Left ventricle myocardium inferior (tissue), 1 donor: ENCODE data around the gene LRRC42. TPM values are rescaled to one million over a fixed set of nuclear protein-coding genes. Genes with fewer than 3 reads are reported as not detected.

Experiments
- DNase-seq: peaks from one replicate; pipeline ENCODE4 v3.0.0-alpha.2; 2020
- H3K27ac ChIP-seq: fragments of 200-600 bp; replicated peaks from 2 replicates; pipeline ENCODE4 v1.8.0; 2021
- H3K27me3 ChIP-seq: fragments of 200-600 bp; 2 replicates; pipeline ENCODE4 v1.8.0; 2021; ENCODE audit warnings: low read depth
- H3K36me3 ChIP-seq: fragments of 200-600 bp; 2 replicates; pipeline ENCODE4 v1.8.0; 2021
- H3K4me1 ChIP-seq: fragments of 200-600 bp; 2 replicates; pipeline ENCODE4 v1.8.0; 2021
- H3K4me3 ChIP-seq: fragments of 200-600 bp; 2 replicates; pipeline ENCODE4 v1.8.0; 2021; ENCODE audit warnings: mild to moderate bottlenecking, moderate library complexity
- H3K9me3 ChIP-seq: fragments of 200-600 bp; replicated peaks from 2 replicates; pipeline ENCODE4 v1.8.0; 2021
- intact Hi-C: fragments of 100-400 bp; cut with micrococcal nuclease; formaldehyde crosslinking; loops from one replicate; pipeline ENCODE4 v1.11.0; 2022
- total RNA-seq: library from RNA; stranded (reverse); fragmentation: NEBNext Ultra II Directional; extraction: Animal tissue kit (Norgen Biotek cat#: 25700); gene quantifications from one replicate; pipeline ENCODE4 v1.2.1, GENCODE V29; 2021
- TF ChIP-seq, protein P1 (sequence below): fragments of 200-600 bp; IDR thresholded peaks from 2 replicates; pipeline ENCODE4 v1.8.0; 2021; ENCODE audit warnings: antibody characterized with exemption, mild to moderate bottlenecking, borderline replicate concordance
- donor health status: DM: no; HTN: yes; CAD: no; lungs with severe emphysema.

The LRRC42 gene
- total RNA-seq, 1 donor from 2014 or later: 12.9 TPM

DNA sequence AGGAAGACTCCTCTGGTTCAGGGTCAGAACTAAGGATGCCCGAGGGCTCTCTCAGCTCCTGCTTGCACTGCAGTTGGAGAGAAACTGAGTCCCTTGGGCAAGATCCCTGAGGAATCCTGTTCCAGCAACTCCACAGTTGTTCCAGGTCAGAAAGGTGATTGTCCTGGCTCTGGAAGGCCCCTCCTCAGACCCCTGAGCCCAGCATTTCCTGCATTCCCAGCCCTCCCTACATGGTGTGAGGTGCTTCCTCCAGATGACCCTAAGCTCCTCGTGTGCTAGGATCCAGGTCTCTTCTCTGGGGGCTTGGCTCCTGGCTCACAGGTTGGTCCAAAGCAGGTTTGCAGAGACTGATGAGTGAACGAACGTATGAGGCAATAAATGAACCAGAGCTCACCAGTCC is 60.4 kb downstream of the LRRC42 start:
- Histone ChIP-seq H3K4me1 (no peaks in the 10 kb centered on the region), H3K27me3 (peaks cover 44% of the 10 kb centered on the region), H3K36me3 (no peaks in the 10 kb centered on the region), H3K9me3 (no peaks in the 10 kb centered on the region), H3K4me3 (no peak overlapping the region), H3K27ac (no peak overlapping the region)
- TF ChIP-seq, protein P1, sequence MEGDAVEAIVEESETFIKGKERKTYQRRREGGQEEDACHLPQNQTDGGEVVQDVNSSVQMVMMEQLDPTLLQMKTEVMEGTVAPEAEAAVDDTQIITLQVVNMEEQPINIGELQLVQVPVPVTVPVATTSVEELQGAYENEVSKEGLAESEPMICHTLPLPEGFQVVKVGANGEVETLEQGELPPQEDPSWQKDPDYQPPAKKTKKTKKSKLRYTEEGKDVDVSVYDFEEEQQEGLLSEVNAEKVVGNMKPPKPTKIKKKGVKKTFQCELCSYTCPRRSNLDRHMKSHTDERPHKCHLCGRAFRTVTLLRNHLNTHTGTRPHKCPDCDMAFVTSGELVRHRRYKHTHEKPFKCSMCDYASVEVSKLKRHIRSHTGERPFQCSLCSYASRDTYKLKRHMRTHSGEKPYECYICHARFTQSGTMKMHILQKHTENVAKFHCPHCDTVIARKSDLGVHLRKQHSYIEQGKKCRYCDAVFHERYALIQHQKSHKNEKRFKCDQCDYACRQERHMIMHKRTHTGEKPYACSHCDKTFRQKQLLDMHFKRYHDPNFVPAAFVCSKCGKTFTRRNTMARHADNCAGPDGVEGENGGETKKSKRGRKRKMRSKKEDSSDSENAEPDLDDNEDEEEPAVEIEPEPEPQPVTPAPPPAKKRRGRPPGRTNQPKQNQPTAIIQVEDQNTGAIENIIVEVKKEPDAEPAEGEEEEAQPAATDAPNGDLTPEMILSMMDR: no peak
- intact Hi-C loops: no loop called here
- no peak for DNase-seq

DNA sequence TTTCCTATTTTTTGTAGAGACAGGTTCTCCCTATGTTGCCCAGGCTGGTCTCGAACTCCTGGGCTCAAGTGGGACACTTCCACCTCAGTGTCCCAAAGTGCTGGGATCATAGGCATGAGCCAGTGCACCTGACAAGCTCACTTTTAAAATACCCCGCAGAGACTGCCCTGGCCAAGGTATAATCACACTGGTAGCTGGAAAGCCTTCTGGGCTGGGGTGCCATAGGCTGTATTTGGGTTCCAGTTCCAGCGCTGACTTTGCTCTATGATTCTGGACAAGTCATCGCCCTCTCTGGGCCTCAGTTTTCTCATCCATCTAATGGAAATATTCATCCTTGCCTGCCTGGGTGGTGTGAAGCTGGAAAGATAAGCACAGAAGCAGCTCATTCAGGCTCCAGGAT is 61.5 kb downstream of the LRRC42 start:
- Histone ChIP-seq H3K27me3 (peaks cover 49% of the 10 kb centered on the region), H3K27ac (no peak overlapping the region), H3K9me3 (no peaks in the 10 kb centered on the region), H3K4me1 (no peaks in the 10 kb centered on the region), H3K4me3 (no peak overlapping the region), H3K36me3 (no peaks in the 10 kb centered on the region)
- intact Hi-C loops: no loop called here
- TF ChIP-seq, protein P1: no peak
- DNase-seq: no peak

DNA sequence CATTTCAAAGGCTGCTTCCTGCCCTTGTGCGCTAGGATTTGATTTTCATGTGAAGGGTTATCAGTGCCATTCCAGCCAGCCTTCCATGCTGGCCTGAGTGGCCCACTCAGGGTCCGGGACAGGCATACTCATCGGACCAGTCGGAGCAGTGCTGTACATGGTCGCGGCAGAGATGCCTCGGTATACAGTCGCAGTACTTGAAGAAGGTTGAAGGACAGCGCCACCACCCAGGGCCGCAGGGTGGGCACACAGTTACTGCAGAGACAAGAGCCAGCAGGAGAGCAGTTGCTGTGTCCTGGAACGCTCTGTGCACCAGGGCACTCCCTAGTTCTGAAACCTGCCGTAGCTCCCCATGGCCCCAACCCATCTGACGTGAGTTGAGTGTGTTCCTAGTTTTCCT is 62.7 kb downstream of the LRRC42 start:
- TF ChIP-seq, protein P1: no peak
- intact Hi-C loops: no loop called here
- no peaks in the 10 kb centered on the region for H3K9me3 ChIP-seq
- H3K27me3 ChIP-seq: peaks cover 60% of the 10 kb centered on the region
- H3K27ac ChIP-seq: no peak overlapping the region
- no peak for DNase-seq
- H3K4me3 ChIP-seq: no peak overlapping the region
- no peaks in the 10 kb centered on the region for H3K4me1 ChIP-seq
- H3K36me3 ChIP-seq: no peaks in the 10 kb centered on the region

DNA sequence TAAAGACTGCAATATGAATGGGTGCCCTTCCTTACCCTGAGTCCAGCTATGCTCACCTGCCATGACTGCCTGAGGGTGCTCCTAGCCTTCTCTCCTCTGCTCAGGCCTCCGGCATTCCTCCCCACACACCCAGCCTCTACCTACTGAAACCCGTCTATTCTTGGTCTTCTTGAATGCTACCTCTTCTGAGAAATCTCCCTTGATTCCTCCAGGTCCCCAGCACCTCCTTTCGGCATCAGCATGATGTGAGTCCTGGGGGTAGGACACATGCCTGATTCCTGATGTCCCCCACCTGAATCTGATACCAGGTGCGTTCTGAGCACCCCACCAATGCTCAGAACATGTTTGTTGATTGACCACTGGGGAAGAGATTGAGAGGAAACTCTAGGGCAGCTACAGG is 63.3 kb downstream of the LRRC42 start:
- Histone ChIP-seq H3K9me3 (no peaks in the 10 kb centered on the region), H3K4me1 (no peaks in the 10 kb centered on the region), H3K27me3 (peaks cover 65% of the 10 kb centered on the region), H3K4me3 (no peak overlapping the region), H3K36me3 (no peaks in the 10 kb centered on the region), H3K27ac (no peak overlapping the region)
- intact Hi-C loops: no loop called here
- TF ChIP-seq, protein P1: no peak
- no peak for DNase-seq

DNA sequence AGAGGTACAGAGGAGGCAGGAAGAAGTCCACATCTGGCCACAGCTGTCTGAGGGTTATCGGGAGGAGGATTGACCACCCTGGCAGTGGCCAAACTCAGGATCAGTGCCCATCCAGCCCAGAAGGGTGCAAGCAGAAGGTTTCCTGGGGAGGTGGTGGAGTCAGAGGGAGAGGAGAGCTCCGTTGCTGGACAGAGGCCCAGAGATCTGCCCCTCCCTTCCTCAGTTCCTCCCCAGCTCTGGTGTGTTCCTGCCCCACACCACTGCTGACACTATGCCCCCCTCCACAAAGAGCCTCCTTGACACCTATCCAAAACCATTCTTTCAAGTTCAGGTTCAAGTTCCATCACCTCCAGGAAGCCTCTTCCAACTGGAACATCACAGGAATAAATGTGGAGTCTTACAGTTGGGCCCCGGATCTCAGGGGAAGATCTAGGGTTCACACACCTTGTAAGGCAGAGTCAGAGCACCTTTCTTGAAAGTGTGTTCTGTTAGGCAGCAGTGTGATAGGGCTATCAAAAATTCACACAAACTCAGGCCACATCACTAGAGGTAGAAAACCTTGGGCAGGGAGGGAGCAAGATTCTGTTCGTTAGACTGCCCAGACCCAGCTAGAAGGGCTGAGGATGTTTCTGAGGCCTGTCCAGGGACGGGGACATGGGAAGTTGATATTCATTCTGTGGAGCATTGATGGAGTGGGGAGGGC is 64.4 kb downstream of the LRRC42 start:
- TF ChIP-seq, protein P1: no peak

More for the DNA sequence above, 64.4 kb downstream of the LRRC42 start:
- H3K27ac ChIP-seq: no peak overlapping the region
- intact Hi-C loops: no loop called here
- no peak overlapping the region for H3K4me3 ChIP-seq
- H3K4me1 ChIP-seq: no peaks in the 10 kb centered on the region
- H3K9me3 ChIP-seq: no peaks in the 10 kb centered on the region
- peaks cover 76% of the 10 kb centered on the region for H3K27me3 ChIP-seq
- no peaks in the 10 kb centered on the region for H3K36me3 ChIP-seq
- DNase-seq: no peak
